Right lobe of liver (tissue), 6 donors: ENCODE data around the gene ATG2A. TPM values are rescaled to one million over a fixed set of nuclear protein-coding genes. Genes with fewer than 3 reads are reported as not detected.

ENCODE experiments used
- ATAC-seq, 4 donors: fragments of 200-7000 bp; cut with Tn5 transposase; one replicate each; pipeline ENCODE4 v1.9.1; 2020; ENCODE audit warnings: mild to moderate bottlenecking in 4 of 4, moderate library complexity in 4 of 4
- DNase-seq, 3 donors: peaks; one replicate each; pipeline ENCODE4 v3.0.0-alpha.2; 2020
- H3K27ac ChIP-seq, 3 donors: fragments of 200-600 bp; one replicate each; pipeline ENCODE4 v1.8.0; 2022
- H3K27me3 ChIP-seq, 2 donors: fragments of 200-600 bp; one replicate each; pipeline ENCODE4 v1.8.0; 2022
- H3K36me3 ChIP-seq, 4 donors: fragments of 200-600 bp; sonication (generic) in 1 of 4; one replicate each; pipeline versions ENCODE4 v1.5.1 to v1.8.0; 2017 to 2022; ENCODE audit warnings: control low read depth in 1 of 4
- H3K4me1 ChIP-seq, 4 donors: fragments of 200-600 bp; sonication (generic) in 1 of 4; one replicate each; pipeline versions ENCODE4 v1.5.1 to v1.8.0; 2017 to 2022; ENCODE audit warnings: control low read depth in 1 of 4
- H3K4me3 ChIP-seq, 3 donors: fragments of 200-600 bp; one replicate each; pipeline ENCODE4 v1.8.0; 2022
- H3K9me3 ChIP-seq, 4 donors: fragments of 200-600 bp; sonication (generic) in 1 of 4; one replicate each; pipeline versions ENCODE4 v1.5.1 to v1.8.0; 2017 to 2022; ENCODE audit warnings: control low read depth in 1 of 4
- POLR2A ChIP-seq: fragments of 450-650 bp; IDR thresholded peaks from one replicate; pipeline ENCODE4 v1.6.1; 2017; ENCODE audit warnings: antibody characterized with exemption, mild to moderate bottlenecking
- WGBS: methylation state at CpG from one replicate; pipeline ENCODE4 v1.1.6; 2018; ENCODE audit warnings: low coverage, low lambda C conversion rate; ENCODE audit not compliant: insufficient coverage; ENCODE audit errors: missing lambda C conversion rate; 5-methylcytosine and 5-hydroxymethylcytosine counted together
- intact Hi-C, 2 donors: fragments of 100-400 bp; cut with DNase I; formaldehyde crosslinking; loops; one replicate each; pipeline versions ENCODE4 v1.11.2 to v1.14.1; 2022
- total RNA-seq, 6 experiments: library from RNA; depleted of rRNA in 2 of 6; stranded (reverse); fragments of >200 nt in 2 of 6; fragmentation: NEBNext Ultra II Directional in 3 of 6; extraction: Animal tissue kit (Norgen Biotek cat#: 25700) in 3 of 6; gene quantifications; one replicate each; pipeline versions ENCODE4 v1.1.0 to v1.2.4, GENCODE V29; 2016 to 2023
- TF ChIP-seq, protein P1 (sequence below), 4 donors: fragments of 200-600 bp in 3 of 4; fragments of 450-650 bp in 1 of 4; IDR thresholded peaks; one replicate each; pipeline versions ENCODE4 v1.5.1 to v1.8.0; 2016 to 2022; ENCODE audit warnings: antibody characterized with exemption in 4 of 4, mild to moderate bottlenecking in 2 of 4
- donor health status: DM: no; HTN: yes; CAD: no.
- donor health status: DM: no; HTN: no; CAD: no.
- donor health status: DM: no; HTN: no; CAD: no.
- donor health status: DM: no; HTN: yes; CAD: no.
- donor health status: DM: no; HTN: yes; CAD: no.

Gene ATG2A
- total RNA-seq, 6 experiments from 2014 or later: 26.4 to 42.9 (median 32.2) TPM

DNA sequence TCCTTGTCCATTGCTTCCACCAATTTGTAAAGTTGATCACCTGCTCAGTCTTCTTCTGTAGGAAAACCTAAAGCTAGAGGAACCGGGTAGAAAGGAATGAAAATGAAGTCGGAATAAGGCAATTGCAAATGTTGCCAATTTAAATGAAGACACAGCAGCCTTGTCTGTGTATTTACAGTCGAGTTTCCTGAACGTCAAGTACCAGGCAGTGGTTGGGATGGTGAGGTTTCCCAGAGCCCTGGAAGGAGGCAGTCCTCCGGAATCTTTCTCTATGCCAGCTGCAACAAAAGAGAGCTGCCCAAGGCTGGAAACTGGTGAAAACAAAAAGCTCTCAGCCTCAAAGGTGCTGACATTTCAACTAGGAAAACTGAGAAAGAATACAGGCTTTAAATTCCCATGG lies 37.2 kb upstream of the ATG2A start:
- H3K9me3 ChIP-seq: no peaks in the 10 kb centered on the region
- no peak overlapping the region for H3K4me3 ChIP-seq
- no peak overlapping the region for H3K27ac ChIP-seq
- TF ChIP-seq POLR2A: no peak
- TF ChIP-seq, protein P1, sequence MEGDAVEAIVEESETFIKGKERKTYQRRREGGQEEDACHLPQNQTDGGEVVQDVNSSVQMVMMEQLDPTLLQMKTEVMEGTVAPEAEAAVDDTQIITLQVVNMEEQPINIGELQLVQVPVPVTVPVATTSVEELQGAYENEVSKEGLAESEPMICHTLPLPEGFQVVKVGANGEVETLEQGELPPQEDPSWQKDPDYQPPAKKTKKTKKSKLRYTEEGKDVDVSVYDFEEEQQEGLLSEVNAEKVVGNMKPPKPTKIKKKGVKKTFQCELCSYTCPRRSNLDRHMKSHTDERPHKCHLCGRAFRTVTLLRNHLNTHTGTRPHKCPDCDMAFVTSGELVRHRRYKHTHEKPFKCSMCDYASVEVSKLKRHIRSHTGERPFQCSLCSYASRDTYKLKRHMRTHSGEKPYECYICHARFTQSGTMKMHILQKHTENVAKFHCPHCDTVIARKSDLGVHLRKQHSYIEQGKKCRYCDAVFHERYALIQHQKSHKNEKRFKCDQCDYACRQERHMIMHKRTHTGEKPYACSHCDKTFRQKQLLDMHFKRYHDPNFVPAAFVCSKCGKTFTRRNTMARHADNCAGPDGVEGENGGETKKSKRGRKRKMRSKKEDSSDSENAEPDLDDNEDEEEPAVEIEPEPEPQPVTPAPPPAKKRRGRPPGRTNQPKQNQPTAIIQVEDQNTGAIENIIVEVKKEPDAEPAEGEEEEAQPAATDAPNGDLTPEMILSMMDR (IDR thresholded peaks at IDR 0.05): no peak
- no peaks in the 10 kb centered on the region for H3K27me3 ChIP-seq
- intact Hi-C loops: no loop called here
- WGBS: 47% methylated on average over 5 of the region's 5 CpGs
- no peaks in the 10 kb centered on the region for H3K36me3 ChIP-seq
- DNase-seq: no peak
- ATAC-seq: no peak
- no peaks in the 10 kb centered on the region for H3K4me1 ChIP-seq

DNA sequence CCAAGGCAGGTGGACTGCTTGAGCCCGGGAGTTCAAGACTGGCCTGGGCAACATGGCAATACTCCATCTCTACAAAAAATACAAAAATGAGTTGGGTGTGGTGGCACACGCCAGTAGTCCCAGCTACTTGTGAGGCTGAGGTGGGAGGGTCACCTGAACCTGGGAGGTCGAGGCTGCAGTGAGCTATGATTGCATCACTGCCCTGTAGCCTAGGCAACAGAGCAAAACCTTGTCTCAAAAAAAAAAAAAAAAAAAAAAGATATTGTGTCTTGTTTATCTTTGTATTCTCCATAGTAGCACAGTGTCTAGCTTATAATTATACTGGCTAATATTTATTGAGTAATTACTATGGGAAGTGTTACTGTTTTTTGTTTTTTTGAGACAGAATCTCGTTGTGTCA lies 34.5 kb upstream of the ATG2A start:
- TF ChIP-seq POLR2A: no peak
- TF ChIP-seq, protein P1 (IDR thresholded peaks at IDR 0.05): no peak
- ATAC-seq (no peak), DNase-seq (no peak)
- intact Hi-C loops: no loop called here
- WGBS: 59% methylated on average over 4 of the region's 4 CpGs
- no peak overlapping the region for H3K4me3 ChIP-seq
- no peaks in the 10 kb centered on the region for H3K9me3 ChIP-seq
- H3K27me3 ChIP-seq: no peaks in the 10 kb centered on the region
- H3K27ac ChIP-seq: no peak overlapping the region
- H3K36me3 ChIP-seq: no peaks in the 10 kb centered on the region
- no peaks in the 10 kb centered on the region for H3K4me1 ChIP-seq

DNA sequence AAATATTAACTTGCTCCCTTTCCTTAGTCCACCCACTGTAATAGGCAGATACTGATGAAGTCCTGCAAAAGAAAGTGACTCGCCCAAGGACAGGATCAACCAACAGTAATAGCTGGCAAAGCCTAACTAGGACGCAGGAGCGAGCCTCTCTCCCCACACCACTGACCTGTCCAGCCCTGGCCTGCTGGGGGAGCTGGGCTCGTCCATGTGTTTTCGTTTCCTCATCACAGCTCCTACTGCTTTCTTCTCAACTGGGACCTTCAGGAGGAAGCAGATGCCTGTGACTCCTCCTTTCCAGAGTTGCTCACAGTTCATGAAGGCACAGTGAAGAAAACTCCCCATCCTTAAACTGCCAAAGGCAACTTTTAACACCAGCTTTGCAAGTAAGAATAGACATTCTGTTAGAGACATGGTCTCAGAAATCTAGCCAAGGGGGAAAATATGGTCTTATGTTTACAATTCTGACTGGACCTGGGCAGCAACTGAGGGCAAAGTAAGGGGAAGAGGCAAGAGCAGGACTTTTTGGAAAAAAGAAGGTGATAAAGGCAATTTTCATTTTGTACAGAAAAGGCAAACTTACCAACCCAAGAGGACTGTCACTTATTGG lies 30.3 kb upstream of the ATG2A start:
- peak; percentile 33 to 67 (median 56) for ATAC-seq
- whole genome bisulfite sequencing: 58% methylated on average over 5 of the region's 5 CpGs
- TF ChIP-seq POLR2A: no peak
- TF ChIP-seq, protein P1 (IDR thresholded peaks at IDR 0.05): no peak
- intact Hi-C loops: no loop called here
- no peak overlapping the region for H3K27ac ChIP-seq
- H3K9me3 ChIP-seq: no peaks in the 10 kb centered on the region
- H3K4me1 ChIP-seq: no peaks in the 10 kb centered on the region
- H3K27me3 ChIP-seq: no peaks in the 10 kb centered on the region
- H3K4me3 ChIP-seq: no peak overlapping the region
- H3K36me3 ChIP-seq: no peaks in the 10 kb centered on the region
- DNase-seq: no peak

DNA sequence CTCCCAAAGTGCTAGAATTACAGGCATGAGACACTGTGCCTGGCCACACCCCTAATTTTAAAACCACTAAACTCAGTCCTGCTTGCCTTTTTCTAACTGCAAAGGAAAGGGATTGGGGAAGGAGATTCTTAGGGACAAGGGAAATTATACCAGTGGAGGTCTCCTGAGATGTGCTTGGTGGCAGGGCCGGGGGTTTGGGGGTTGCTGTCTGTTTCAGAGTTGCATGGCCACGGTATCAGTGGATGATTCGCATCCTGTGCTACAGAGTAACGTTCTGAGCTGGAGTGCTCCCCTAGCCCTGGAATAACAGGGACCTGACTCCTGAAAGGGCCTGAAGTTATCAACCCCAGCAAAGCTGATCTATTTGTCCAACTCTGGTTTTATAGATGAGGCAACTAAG lies 19.5 kb upstream of the ATG2A start:
- H3K36me3 ChIP-seq: peaks cover 0 to 22% (median 5%) of the 10 kb centered on the region in 4 donors

More for the DNA sequence above, 19.5 kb upstream of the ATG2A start:
- DNase-seq: no peak
- no peaks in the 10 kb centered on the region for H3K27me3 ChIP-seq
- TF ChIP-seq, protein P1 (IDR thresholded peaks at IDR 0.05): no peak
- no peak for TF ChIP-seq POLR2A
- no peaks in the 10 kb centered on the region for H3K9me3 ChIP-seq
- 52% methylated on average over 2 of the region's 4 CpGs for WGBS
- intact Hi-C loops: no loop called here
- H3K4me3 ChIP-seq: no peak overlapping the region
- no peak overlapping the region for H3K27ac ChIP-seq
- no peak for ATAC-seq
- no peaks in the 10 kb centered on the region for H3K4me1 ChIP-seq
